ENCODE results near the gene ASCC1.

The ASCC1 gene

GRCh38 chr10:72098301-72098835 is 117.7 kb downstream of the ASCC1 start:
- DNase-seq (ENCODE audit: low read depth, low spot score), result no peak

DNA sequence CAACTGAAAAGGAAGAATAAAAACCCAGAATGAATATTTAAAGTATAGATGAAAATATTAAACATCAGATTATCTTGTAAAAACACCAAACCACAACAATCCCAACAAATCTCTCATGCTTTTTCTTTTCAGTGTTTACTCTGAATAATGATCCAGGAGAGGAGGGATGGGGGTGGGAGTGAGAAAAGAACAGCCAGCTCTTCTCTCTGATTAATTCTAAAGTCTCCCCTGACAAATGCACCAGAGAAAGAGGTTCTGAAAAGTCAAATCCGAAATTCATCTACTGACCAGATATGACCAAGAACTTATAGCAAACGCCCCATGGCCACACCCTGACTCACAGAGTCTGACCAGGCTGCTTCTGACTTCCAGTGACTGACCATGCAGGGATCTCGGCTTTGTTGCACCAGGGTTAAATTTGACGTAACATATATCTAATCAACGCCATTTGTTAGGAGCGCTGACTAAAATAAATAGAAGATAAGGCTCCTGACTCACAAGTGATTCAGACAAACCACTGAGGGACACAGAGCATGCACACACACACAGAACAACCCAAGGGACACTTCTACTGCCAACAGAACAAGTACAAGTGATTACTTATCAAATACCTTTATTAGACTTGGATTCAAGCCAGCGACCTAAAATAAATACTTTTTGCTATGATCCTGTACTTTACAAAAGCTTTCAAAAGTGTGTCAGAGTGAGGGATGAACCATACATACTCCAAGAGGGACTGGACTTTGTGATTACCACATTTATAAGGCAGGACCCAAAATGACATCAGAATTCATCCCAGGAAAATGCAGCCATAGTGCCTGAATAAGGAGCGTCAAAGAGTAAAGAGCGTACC is 118.4 kb downstream of the ASCC1 start:
- DNase-seq (ENCODE audit: low read depth, low spot score), result peak; percentile 81

DNA sequence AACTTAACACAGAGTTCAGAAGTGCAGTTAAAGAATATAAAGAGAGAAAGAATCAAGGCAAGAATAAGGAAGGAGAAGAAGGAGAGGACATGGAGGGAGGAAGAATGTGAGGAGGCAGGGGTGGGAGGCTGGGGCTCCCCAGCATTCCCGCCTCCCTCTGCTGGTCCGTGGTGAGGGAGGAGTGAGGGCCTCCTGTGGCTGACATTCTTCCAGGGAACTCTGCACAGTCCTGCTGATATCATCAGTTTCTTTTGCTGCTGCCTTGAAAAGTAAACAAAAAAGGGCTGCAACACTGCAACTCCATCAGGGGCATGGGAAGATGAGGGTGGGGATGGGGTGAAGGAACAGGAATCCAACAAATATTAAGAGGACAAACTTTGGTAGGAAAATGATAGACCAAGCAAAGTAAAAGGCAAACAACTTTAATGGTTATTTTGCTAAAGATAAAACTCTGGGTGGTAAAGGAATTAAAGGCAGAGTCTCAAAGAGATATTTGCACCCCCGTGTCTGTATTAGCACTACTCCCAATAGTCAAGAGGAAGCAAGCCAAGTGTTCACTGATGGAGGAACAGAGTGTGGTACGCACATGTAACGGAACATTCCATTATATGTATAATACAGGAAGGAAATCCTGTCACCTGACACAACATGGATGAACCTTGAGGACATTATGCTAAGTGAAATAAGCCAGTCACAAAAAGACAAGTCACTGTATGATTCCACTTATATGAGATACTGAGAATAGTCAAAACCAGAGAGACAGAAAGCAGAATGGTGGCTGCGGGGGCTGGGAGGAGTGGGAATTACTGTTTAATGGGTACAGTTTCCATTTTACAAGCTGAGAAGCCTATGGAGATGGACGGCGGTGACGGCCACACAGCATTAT is 119.7 kb downstream of the ASCC1 start:
- DNase-seq (ENCODE audit: low read depth, low spot score), result peak; percentile 74

- no peak for DNase-seq (ENCODE audit: low read depth, low spot score)
Observed at GRCh38 chr10:72095195-72095594, 120.9 kb downstream of the ASCC1 start.

DNA sequence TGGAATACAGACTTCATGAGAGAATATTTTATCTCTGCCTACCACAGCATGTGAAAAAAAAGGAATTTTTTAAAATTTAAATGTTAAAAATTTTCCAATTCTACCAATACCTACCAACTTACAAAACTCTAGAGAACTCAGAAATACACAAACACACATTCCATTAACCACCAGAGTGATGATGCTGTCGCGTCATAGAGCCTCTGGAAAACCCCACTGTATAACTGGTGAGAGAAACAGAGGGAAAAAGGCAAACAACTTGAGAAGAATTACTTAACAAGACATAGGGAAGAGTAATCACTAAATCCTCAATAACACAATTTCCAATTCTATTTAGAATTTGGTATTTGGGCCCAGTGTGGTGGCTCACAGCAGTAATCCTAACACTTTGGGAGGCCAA is 121.5 kb downstream of the ASCC1 start:
- no peak for DNase-seq (ENCODE audit: low read depth, low spot score)

DNA sequence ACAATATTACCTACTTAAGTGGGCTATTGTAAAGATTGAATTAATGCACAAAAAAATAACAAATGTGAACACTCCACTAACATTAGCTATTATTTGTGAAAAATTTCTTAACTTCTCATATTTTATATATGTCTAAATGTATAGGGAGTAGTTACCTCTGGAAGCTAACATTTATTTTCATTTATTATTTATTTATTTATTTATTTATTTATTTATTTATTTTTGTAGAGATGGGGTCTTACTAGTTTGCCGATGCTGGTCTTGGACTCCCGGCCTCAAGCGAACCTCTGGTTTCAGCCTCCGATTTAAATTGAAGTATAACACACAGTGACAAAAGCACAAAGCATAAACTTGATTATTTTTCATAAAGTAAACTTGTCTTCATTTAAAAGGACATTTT is 122.6 kb downstream of the ASCC1 start:
- no peak for DNase-seq (ENCODE audit: low read depth, low spot score)

- no peak for DNase-seq (ENCODE audit: low read depth, low spot score)
Observed at GRCh38 chr10:72092987-72093386, 123.1 kb downstream of the ASCC1 start.

DNA sequence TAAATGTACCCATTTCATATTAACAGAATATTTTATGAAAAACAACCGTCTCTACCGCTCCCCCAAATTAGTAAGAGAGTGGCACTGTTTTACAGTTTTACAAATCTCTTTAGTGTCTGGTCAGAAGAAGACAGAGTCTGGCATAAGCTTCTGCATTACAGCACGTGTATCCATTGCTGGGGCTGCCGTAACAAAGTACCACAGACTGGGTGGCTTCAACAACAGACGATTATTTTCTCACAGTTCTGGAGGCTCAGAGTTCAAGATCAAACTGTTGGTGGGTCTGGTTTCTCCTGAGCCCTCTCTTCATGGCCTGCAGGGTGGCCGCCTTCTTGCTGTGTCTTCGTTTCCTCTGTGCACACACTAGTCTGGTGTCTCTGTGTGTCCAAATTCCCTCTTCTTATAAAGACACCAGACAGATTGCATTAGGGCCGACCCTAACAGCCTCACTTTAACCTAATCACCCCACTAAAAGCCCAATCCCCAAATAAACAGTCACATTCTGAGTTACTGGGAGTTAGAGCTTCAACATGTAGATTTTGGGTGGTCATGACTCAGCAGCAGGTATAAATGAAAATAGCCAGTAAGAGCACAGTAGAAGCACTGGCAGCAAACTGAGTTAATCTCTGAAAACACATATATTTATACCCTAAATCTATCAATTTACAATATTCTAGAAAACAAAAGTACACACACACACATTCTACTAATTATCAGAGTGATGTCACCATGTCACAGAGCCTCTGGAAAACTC is 123.7 kb downstream of the ASCC1 start:
- DNase-seq (ENCODE audit: low read depth, low spot score), result no peak

DNA sequence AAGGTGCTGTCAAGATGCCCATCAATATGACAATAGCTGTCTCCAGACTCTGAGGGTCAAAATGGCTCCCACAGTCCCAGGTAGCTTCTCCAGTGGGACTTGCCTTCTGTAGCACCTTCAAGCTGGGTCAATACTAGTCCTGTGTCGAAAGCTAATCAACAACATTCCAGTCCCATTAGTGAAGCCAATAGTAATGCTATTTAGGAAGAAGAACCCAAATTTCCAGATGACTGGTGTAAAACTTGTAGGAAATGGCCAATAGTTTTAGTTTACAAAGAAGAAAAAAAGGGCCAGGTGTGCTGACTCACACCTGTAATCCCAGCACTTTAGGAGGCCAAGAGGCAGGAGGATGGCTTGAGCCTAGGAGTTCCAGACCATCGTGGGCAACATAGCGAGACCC is 125.8 kb downstream of the ASCC1 start:
- no peak for DNase-seq (ENCODE audit: low read depth, low spot score)

GRCh38 chr10:72089618-72090017 is 126.5 kb downstream of the ASCC1 start:
- no peak for DNase-seq (ENCODE audit: low read depth, low spot score)

DNA sequence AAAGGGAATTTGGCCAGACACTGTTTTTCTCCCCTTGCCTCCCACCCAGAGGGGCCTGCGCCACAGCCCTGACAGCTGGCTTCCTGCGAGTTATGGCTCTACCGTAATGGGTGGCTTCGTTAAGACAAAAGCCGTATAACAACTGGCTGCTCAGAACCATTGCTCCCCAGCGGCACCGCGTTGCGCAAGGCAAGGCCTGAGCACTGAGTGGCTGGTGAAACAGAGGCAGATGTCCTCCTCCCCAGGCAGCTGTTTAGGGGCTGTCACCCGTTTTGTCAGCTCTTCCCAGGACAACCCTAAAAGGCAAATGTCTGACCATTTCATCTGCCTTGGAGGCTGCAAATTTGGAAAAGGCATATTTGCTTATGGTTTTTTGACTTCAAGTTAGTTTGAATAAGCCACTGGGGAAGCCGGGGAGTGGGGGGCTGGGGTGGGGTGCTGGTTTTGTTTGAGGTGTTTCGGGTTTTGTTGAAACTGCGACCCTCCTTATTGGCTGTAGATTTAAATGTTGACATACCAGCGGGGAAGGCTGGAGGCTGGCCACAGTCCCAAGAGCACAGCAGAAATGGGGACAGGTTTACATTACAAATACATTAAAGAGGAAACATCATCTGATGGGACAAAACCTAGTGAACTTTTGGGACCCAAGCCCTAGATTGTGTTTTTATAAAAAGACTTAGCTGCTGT is 127.0 kb downstream of the ASCC1 start:
- no peak for DNase-seq (ENCODE audit: low read depth, low spot score)

DNA sequence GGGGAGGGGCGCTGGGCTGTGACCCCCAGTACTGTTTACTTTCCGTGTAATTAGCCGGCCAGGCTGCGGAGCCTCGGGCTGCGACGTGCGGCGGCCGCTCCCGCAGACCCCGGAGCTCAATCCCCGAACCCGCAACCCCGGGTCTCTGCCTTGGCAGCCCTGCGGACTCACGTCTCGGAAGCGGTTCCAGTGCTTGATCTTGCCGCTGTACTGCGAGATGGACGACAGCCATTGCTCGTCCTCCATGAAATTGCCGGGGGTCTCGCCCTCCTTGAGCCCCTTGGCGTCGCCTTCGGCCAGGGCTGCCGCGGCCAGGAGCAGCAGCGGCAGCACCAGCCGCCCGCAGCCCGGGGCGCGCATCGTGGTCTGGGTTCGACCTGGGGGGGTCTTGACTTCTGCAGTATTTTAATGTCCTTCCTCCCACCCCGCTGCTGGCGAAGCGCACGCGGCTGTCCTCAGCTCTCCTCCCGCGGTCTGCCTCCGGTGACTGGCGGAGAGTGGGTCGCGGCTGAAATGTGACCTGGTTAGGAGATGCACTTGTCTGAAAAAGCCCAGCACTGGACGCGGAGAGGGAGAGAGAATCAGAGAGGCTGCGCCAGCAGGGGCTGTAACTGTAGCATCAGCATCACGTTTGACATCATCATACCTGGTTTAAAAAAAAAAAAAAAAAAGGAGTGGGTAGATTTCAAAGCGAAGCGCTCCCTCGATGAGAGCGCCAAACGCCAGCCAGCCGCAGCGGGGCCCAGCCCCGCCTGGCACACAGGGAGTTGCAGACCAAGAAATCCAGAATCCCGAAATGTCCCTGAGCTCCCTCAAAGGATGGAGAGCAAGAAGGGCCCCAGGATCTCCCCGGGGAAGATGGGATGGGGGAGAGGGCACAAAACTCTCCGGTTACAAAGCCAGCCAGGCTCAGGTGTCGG is 127.8 kb downstream of the ASCC1 start, which contains the start of gene SPOCK2:
Gene SPOCK2 (minus strand): TSS at position 583 of the 920 bp plus-strand sequence. CDS start 223 bp downstream, at position 360.
- DNase-seq (ENCODE audit: low read depth, low spot score), result peak; percentile 46

DNA sequence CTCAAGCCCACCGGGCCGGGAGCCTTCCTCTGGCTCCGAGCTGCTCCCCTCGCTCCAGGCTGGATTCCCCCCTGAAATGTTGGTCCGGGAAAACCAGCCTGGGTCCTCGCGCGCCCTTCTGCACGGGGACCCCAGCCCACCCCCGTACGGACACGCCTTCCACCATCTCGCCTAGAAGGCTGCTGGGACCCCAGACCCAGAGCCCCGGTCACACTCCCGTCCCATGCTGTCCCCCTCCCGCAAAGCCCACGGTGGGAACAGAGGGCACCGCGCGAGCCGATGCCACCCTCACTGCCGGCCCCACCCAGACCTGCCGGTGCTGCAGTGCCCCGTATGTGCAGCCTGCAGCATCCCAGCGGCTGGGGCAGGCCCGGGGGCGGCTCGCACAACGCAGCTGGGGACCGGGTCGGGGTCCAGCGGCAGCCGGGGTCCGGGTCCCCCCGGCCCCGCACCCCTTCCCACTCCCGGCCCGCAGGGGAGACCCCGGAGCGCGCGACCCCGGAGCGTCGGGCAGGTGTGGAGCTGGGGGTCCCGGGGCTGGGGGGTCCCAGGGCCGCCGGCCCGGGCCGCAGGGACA is 128.6 kb downstream of the ASCC1 start:
- DNase-seq (ENCODE audit: low read depth, low spot score), result peak; percentile 22

DNA sequence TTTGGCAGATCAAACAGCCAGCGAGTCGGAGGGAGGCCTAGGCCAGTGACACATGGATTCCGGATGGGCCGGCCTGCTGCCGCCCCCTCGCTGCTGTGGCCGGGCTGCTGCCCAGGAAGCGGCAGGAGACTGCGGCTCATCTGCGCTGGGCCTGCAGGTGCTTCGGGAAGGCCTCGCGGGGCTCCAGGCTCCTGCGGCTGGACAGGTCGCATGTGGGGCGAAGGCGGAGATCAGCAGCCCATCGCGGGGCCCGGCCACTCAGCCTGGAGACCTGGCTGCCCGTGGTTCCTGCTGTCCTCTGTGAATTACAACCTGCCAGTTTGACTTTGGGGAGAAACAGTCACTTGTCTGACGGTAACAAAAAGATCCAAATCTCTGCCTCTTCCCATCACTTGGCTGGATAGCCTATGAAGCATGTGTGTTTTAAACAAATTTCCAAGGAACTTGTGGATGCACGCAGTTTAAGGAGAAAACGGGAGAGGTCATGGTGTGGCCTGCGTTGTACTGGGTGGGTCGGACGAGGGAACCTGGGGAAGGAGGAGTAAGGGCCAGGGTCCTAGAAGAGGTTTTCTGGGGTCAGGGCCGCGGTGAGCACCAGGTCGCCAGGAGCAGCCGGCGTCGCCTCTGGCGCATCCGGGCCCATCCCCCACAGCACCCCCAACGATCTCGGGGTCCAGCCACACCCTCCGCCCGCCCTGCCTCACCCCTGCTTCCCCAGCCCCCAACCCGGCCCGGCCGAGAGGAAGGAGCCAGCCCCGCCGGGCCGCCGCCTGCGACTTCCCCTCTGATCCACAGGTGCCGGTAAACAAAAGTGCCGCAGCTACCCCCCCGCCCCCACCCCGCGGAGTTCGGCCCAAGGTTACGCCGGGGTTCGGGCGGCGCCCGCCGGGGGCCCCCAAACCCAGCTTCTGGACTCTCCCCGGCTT is 129.3 kb downstream of the ASCC1 start:
- no peak for DNase-seq (ENCODE audit: low read depth, low spot score)

DNA sequence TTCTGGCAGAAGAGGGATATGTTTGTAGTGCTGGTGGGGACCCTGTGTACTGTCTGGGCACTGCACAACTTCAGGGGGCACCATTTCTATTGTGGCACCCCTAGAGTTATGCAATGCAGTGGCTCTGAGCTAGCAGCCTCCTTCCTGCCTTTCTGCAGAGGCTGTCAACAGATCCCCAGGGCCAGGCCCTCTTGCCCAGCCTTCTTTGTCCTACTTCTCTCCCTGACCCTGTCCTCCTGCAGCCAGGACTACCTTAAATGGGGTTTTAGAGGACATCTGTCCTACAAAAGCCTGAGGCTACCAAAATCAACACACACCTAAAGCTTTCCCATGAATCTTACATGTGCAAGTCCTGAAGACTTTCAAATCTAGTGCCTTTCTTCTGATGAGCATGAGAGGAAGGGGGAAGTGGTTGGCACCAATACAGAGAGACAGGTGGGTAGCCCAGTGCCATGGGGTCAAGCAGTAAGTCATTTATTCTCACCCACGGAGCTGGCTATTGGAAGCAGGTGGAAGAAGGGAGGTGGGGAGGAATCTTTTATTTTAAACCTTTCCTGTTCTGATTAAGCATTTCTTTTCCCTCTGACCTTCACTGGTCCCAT is 130.1 kb downstream of the ASCC1 start:
- DNase-seq (ENCODE audit: low read depth, low spot score), result no peak

- DNase-seq (ENCODE audit: low read depth, low spot score), result no peak
Observed at GRCh38 chr10:72085166-72085565, 130.9 kb downstream of the ASCC1 start.

DNA sequence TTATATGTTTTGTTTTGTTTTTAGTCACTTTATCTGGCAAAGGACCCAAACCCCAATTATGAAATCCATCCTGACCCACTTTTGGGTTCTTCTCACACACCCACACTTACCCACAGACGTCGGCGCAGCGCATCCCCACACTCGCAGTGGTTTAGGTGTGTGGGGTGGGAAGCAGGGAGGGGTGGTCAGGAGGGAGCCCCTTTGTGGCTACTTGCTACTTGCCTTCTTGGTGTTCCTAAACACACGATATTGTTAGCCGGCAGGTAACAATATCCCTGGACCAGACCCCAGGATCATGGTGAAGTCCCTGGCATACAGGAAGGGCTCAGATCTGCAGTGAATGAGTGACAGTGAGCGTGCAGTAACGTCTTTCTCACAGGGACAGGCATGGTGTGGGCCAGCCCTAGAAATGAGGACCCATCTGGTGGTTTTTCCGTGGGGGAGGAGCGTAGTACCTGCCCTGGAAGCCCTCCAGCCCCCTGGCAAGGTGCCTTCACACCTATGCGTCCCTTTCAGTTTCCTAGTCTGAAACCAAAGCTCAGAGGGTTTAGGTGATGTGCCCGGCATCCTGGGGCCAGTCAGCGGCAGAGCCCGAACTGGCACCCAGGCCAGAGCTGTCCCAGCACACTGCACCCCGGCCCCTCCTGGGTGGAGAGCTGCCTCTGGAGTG is 132.2 kb downstream of the ASCC1 start:
- no peak for DNase-seq (ENCODE audit: low read depth, low spot score)
